B cell (primary cell): Measurements from ENCODE around the gene PDE10A. TPM values are rescaled to one million over a fixed set of nuclear protein-coding genes. Genes with fewer than 3 reads are reported as not detected.

Source experiments
- ATAC-seq: fragments of 200-7000 bp; cut with Tn5 transposase; one replicate; pipeline ENCODE4 v1.10.0; 2021; ENCODE audit warnings: low read depth, mild to moderate bottlenecking, moderate number of reproducible peaks, moderate library complexity
- CTCF ChIA-PET: fragments of 350-600 bp; sonication (Branson Sonifier 250); formaldehyde crosslinking; loops from one replicate; lab custom pipeline; 2021; ENCODE audit warnings: antibody characterized with exemption, inconsistent platforms; lab: Charles Lee
- POLR2A ChIA-PET: fragments of 350-600 bp; sonication (Branson Sonifier 250); formaldehyde crosslinking; loops from one replicate; lab custom pipeline; 2021; ENCODE audit warnings: antibody characterized with exemption; lab: Charles Lee
- DNase-seq: peaks from one replicate; pipeline ENCODE4 v3.0.0; 2013
- H2AFZ ChIP-seq: 2 replicates; pipeline ENCODE4 v1.6.1; 2012; ENCODE audit warnings: mild to moderate bottlenecking, low read depth, low read length; ENCODE audit not compliant: insufficient read depth, poor library complexity, severe bottlenecking
- H3K27ac ChIP-seq, 2 donors: 1 replicate in 1 of 2; 2 replicates in 1 of 2; pipeline ENCODE4 v1.5.1; 2012 to 2013; ENCODE audit warnings: low read length in 2 of 2, mild to moderate bottlenecking in 2 of 2, moderate library complexity in 1 of 2
- H3K27me3 ChIP-seq, 4 experiments: fragments of 200-600 bp in 1 of 4; sonication (generic) in 1 of 4; replicated peaks in 1 of 4; 1 replicate in 2 of 4; 2 replicates in 2 of 4; pipeline versions ENCODE4 v1.6.1 to v1.7.0; 2013 to 2016; ENCODE audit warnings: low read length in 3 of 4, mild to moderate bottlenecking in 2 of 4, mixed read lengths in 1 of 4, moderate library complexity in 1 of 4; ENCODE audit not compliant: insufficient read depth in 4 of 4, control insufficient read depth in 3 of 4; ENCODE audit errors: control extremely low read depth in 1 of 4
- H3K36me3 ChIP-seq, 2 experiments: replicated peaks in 1 of 2; 1 replicate in 1 of 2; 2 replicates in 1 of 2; pipeline versions ENCODE4 v1.6.1 to v1.7.1; 2013; ENCODE audit warnings: low read length in 1 of 2; ENCODE audit not compliant: insufficient read depth in 2 of 2, control insufficient read depth in 1 of 2; ENCODE audit errors: control extremely low read depth in 1 of 2, extremely low read depth in 1 of 2
- H3K4me1 ChIP-seq, 2 donors: fragments of 200-600 bp in 1 of 2; sonication (generic) in 1 of 2; 1 replicate in 1 of 2; 2 replicates in 1 of 2; pipeline versions ENCODE4 v1.5.1 to v1.6.1; 2013 to 2017; ENCODE audit warnings: low read length in 2 of 2; ENCODE audit not compliant: control insufficient read depth in 2 of 2, insufficient read depth in 2 of 2
- H3K4me2 ChIP-seq: replicated peaks from 2 replicates; pipeline ENCODE3; 2012; ENCODE audit warnings: mild to moderate bottlenecking, low read depth, low read length; ENCODE audit not compliant: poor library complexity, severe bottlenecking
- H3K4me3 ChIP-seq, 5 experiments: fragments of 200-600 bp in 1 of 5; sonication (generic) in 1 of 5; 1 replicate in 3 of 5; 2 replicates in 2 of 5; pipeline versions ENCODE4 v1.5.1 to v1.7.0; 2011 to 2016; ENCODE audit warnings: low read length in 4 of 5, mild to moderate bottlenecking in 4 of 5, low read depth in 2 of 5, control low read depth in 1 of 5, moderate library complexity in 1 of 5; ENCODE audit not compliant: insufficient read depth in 1 of 5; ENCODE audit errors: control extremely low read depth in 1 of 5, extremely low read depth in 1 of 5
- H3K79me2 ChIP-seq: fragments of 200-600 bp; sonication (generic); one replicate; pipeline ENCODE4 v1.6.0; 2016; ENCODE audit warnings: low read length; ENCODE audit not compliant: control insufficient read depth, insufficient read depth
- H3K9ac ChIP-seq: fragments of 200-600 bp; sonication (generic); 2 replicates; pipeline ENCODE4 v1.6.1; 2017; ENCODE audit warnings: mild to moderate bottlenecking, low read length, moderate library complexity
- H3K9me3 ChIP-seq, 3 donors: one replicate each; pipeline versions ENCODE4 v1.6.1 to v1.7.1; 2013; ENCODE audit warnings: low read length in 2 of 3; ENCODE audit not compliant: control insufficient read depth in 2 of 3, insufficient read depth in 1 of 3; ENCODE audit errors: control extremely low read depth in 1 of 3
- H4K20me1 ChIP-seq: 2 replicates; pipeline ENCODE4 v1.6.0; 2012; ENCODE audit warnings: mild to moderate bottlenecking, low read length; ENCODE audit not compliant: insufficient read depth, control insufficient read depth, poor library complexity, severe bottlenecking
- H3K27ac Mint-ChIP-seq: one replicate; pipeline ENCODE4 v1.8.0; 2021; ENCODE audit warnings: mixed read lengths
- H3K27me3 Mint-ChIP-seq: one replicate; pipeline ENCODE4 v1.8.0; 2021; ENCODE audit warnings: mixed read lengths
- H3K4me1 Mint-ChIP-seq: one replicate; pipeline ENCODE4 v1.8.0; 2021; ENCODE audit warnings: mixed read lengths
- H3K4me3 Mint-ChIP-seq: one replicate; pipeline ENCODE4 v1.8.0; 2021; ENCODE audit warnings: mixed read lengths
- H3K9me3 Mint-ChIP-seq: one replicate; pipeline ENCODE4 v1.8.0; 2022; ENCODE audit warnings: mixed read lengths; ENCODE audit not compliant: insufficient read depth
- CTCF ChIP-seq: fragments of 200-600 bp; IDR thresholded peaks from one replicate; pipeline ENCODE4 v1.8.0; 2022; ENCODE audit warnings: antibody characterized with exemption, mild to moderate bottlenecking
- EZH2 ChIP-seq: IDR thresholded peaks from 2 replicates; pipeline ENCODE4 v1.6.1; 2012; ENCODE audit warnings: borderline replicate concordance, low read depth, mild to moderate bottlenecking, moderate library complexity, low read length; ENCODE audit not compliant: insufficient read depth, poor library complexity, severe bottlenecking
- WGBS: methylation state at CpG from one replicate; pipeline ENCODE4 v1.1.5; 2013; ENCODE audit warnings: missing lambda C conversion rate; ENCODE audit not compliant: insufficient coverage; 5-methylcytosine and 5-hydroxymethylcytosine counted together
- intact Hi-C: fragments of 100-400 bp; cut with micrococcal nuclease; formaldehyde crosslinking; loops from one replicate; pipeline ENCODE4 v1.10.0; 2022
- polyA plus RNA-seq: library from polyadenylated mRNA; depleted of rRNA; stranded (reverse); fragments of >200 nt; gene quantifications from 2 replicates; pipeline ENCODE4 v1.2.3, GENCODE V29; 2012
- total RNA-seq, 2 donors: library from RNA; stranded (reverse); fragments of 120-200 nt in 1 of 2; gene quantifications; 1 replicate in 1 of 2; 2 replicates in 1 of 2; pipeline versions ENCODE4 v1.2.3 to v1.2.4, GENCODE V29; 2013 to 2022

Gene PDE10A
- total and polyA plus RNA-seq, 2 donors (not counting 1 experiment from before 2014, with no cell fraction given) = not detected

- WGBS = 100% methylated on average over 1 of the region's 4 CpGs
- H3K9me3 ChIP-seq = peaks cover 0 to 4% (median 2%) of the 10 kb centered on the region in 3 donors
- no peaks in the 10 kb centered on the region for H4K20me1 ChIP-seq
- DNase-seq (no peak), ATAC-seq (no peak)
- no peaks in the 10 kb centered on the region for H3K4me1 ChIP-seq
- H3K4me1 Mint-ChIP-seq = no peaks in the 10 kb centered on the region
- no peaks in the 10 kb centered on the region for H3K27me3 ChIP-seq
- H3K79me2 ChIP-seq = no peaks in the 10 kb centered on the region
- H3K27me3 Mint-ChIP-seq = no peaks in the 10 kb centered on the region
- no peak overlapping the region for H3K4me2 ChIP-seq
- no peaks in the 10 kb centered on the region for H3K36me3 ChIP-seq
- intact Hi-C loops = no loop called here
- peaks cover 3% of the 10 kb centered on the region for H3K9me3 Mint-ChIP-seq
- ChIA-PET POLR2A (no interaction called here), CTCF (no interaction called here)
- TF ChIP-seq EZH2 (no peak), CTCF (no peak)
- no peak overlapping the region for H3K4me3 Mint-ChIP-seq
- H3K9ac ChIP-seq = no peak overlapping the region
- H3K27ac Mint-ChIP-seq = no peak overlapping the region
- no peak overlapping the region for H2AFZ ChIP-seq
- H3K4me3 ChIP-seq = no peak overlapping the region
- no peak overlapping the region for H3K27ac ChIP-seq
These were observed 193.6 kb downstream of the PDE10A start for GRCh38 chr6:165469483-165469882.

- POLR2A ChIA-PET = no interaction called here
- no peak overlapping the region for H3K27ac ChIP-seq
These were observed 194.5 kb downstream of the PDE10A start for GRCh38 chr6:165468340-165469235.

More at GRCh38 chr6:165468340-165469235, 194.5 kb downstream of the PDE10A start:
- no peak overlapping the region for H3K4me3 Mint-ChIP-seq
- Histone ChIP-seq H3K36me3 (no peaks in the 10 kb centered on the region), H4K20me1 (no peaks in the 10 kb centered on the region), H3K4me2 (no peak overlapping the region), H3K4me1 (no peaks in the 10 kb centered on the region), H3K9ac (no peak overlapping the region), H3K9me3 (peaks cover 0 to 8% (median 5%) of the 10 kb centered on the region in 3 donors), H3K27me3 (no peaks in the 10 kb centered on the region), H2AFZ (no peak overlapping the region), H3K79me2 (no peaks in the 10 kb centered on the region), H3K4me3 (no peak overlapping the region)
- no peaks in the 10 kb centered on the region for H3K27me3 Mint-ChIP-seq
- H3K27ac Mint-ChIP-seq = no peak overlapping the region
- H3K4me1 Mint-ChIP-seq = no peaks in the 10 kb centered on the region
- ATAC-seq (no peak), DNase-seq (no peak)
- no peak for TF ChIP-seq CTCF
- no peak for TF ChIP-seq EZH2
- CTCF ChIA-PET = no interaction called here
- intact Hi-C loops = no loop called here
- no CpG with 5 or more reads among the region's 9 CpGs for WGBS
- peaks cover 9% of the 10 kb centered on the region for H3K9me3 Mint-ChIP-seq
